HepG2 (cell line): Measurements from ENCODE around the gene APRT. TPM values are rescaled to one million over a fixed set of nuclear protein-coding genes. Genes with fewer than 3 reads are reported as not detected.

ENCODE experiments used
- E2F1 ChIP-seq: sonication (generic); formaldehyde crosslinking; IDR thresholded peaks from 2 replicates; pipeline ENCODE4 v1.5.0; 2020; ENCODE audit warnings: missing genetic modification reagents
- ERF ChIP-seq: IDR thresholded peaks from 2 replicates; pipeline ENCODE4 v1.6.1; 2018; ENCODE audit warnings: missing biosample characterization, missing genetic modification reagents
- ESRRA ChIP-seq: sonication (generic); formaldehyde crosslinking; IDR thresholded peaks from 2 replicates; pipeline ENCODE4 v1.5.1; 2020; ENCODE audit warnings: mild to moderate bottlenecking, low read depth, missing genetic modification reagents
- GABPB1 ChIP-seq: IDR thresholded peaks from 2 replicates; pipeline ENCODE4 v1.6.1; 2016; ENCODE audit warnings: mild to moderate bottlenecking, missing genetic modification reagents, moderate library complexity, missing compliant biosample characterization
- HNRNPH1 ChIP-seq: fragments of 200-400 bp; formaldehyde crosslinking; optimal IDR thresholded peaks from 2 replicates; pipeline ENCODE3; 2017; ENCODE audit warnings: mild to moderate bottlenecking, low read depth, low read length
- ISX ChIP-seq: sonication (generic); formaldehyde crosslinking; conservative IDR thresholded peaks from 2 replicates; pipeline ENCODE4 v1.5.0; 2020; ENCODE audit warnings: missing genetic modification reagents
- KAT8 ChIP-seq: IDR thresholded peaks from 2 replicates; pipeline ENCODE4 v1.6.1; 2016; ENCODE audit warnings: missing genetic modification reagents, missing compliant biosample characterization
- MAFK ChIP-seq, 2 experiments: IDR thresholded peaks in 1 of 2; conservative IDR thresholded peaks in 1 of 2; 2 replicates each; pipeline ENCODE4 v1.6.1; 2011; ENCODE audit warnings: improper control_type of control experiment in 2 of 2, low read length in 2 of 2
- MEIS1 ChIP-seq: sonication (generic); formaldehyde crosslinking; IDR thresholded peaks from 2 replicates; pipeline ENCODE4 v1.9.0; 2021; ENCODE audit warnings: mild to moderate bottlenecking, missing genetic modification reagents, moderate library complexity, borderline replicate concordance
- MTERF4 ChIP-seq: sonication (generic); formaldehyde crosslinking; IDR thresholded peaks from 2 replicates; pipeline ENCODE4 v1.8.0; 2023; ENCODE audit warnings: mild to moderate bottlenecking, missing genetic modification reagents
- NCOA2 ChIP-seq: sonication (generic); formaldehyde crosslinking; IDR thresholded peaks from 2 replicates; pipeline ENCODE4 v1.8.0; 2022; ENCODE audit warnings: inconsistent platforms
- NFE2 ChIP-seq: sonication (generic); formaldehyde crosslinking; IDR thresholded peaks from 2 replicates; pipeline ENCODE4 v1.4.0; 2020; ENCODE audit warnings: missing genetic modification reagents
- PHF21A ChIP-seq: sonication (generic); formaldehyde crosslinking; IDR thresholded peaks from 2 replicates; pipeline ENCODE4 v1.5.0; 2020; ENCODE audit warnings: mild to moderate bottlenecking, missing genetic modification reagents
- PRDM10 ChIP-seq: sonication (generic); formaldehyde crosslinking; IDR thresholded peaks from 2 replicates; pipeline ENCODE4 v1.4.0; 2020; ENCODE audit warnings: low read depth, missing genetic modification reagents
- TBX3 ChIP-seq: fragments of 450-650 bp; IDR thresholded peaks from 2 replicates; pipeline ENCODE4 v1.6.1; 2017; ENCODE audit warnings: antibody characterized with exemption, mild to moderate bottlenecking, inconsistent platforms, borderline replicate concordance
- TEF ChIP-seq: sonication (generic); formaldehyde crosslinking; IDR thresholded peaks from 2 replicates; pipeline ENCODE4 v1.5.0; 2020; ENCODE audit warnings: missing genetic modification reagents
- TRIM24 ChIP-seq: sonication (generic); formaldehyde crosslinking; IDR thresholded peaks from 2 replicates; pipeline ENCODE4 v1.8.0; 2022; ENCODE audit warnings: mild to moderate bottlenecking, missing genetic modification reagents
- ZMYM4 ChIP-seq: sonication (generic); formaldehyde crosslinking; IDR thresholded peaks from 2 replicates; pipeline ENCODE4 v1.8.1; 2023; ENCODE audit warnings: mild to moderate bottlenecking, missing genetic modification reagents
- ZNF33A ChIP-seq: sonication (generic); formaldehyde crosslinking; IDR thresholded peaks from 2 replicates; pipeline ENCODE4 v1.5.1; 2020; ENCODE audit warnings: missing genetic modification reagents, mild to moderate bottlenecking, moderate library complexity, borderline replicate concordance
- ZNF614 ChIP-seq: IDR thresholded peaks from 2 replicates; pipeline ENCODE4 v1.6.1; 2018; ENCODE audit warnings: missing biosample characterization, missing genetic modification reagents, inconsistent platforms, borderline replicate concordance
- ZNF652 ChIP-seq: IDR thresholded peaks from 2 replicates; pipeline ENCODE4 v1.6.1; 2016; ENCODE audit warnings: low read depth, borderline replicate concordance
- polyA plus RNA-seq, 8 experiments: library from polyadenylated mRNA; depleted of rRNA in 3 of 8; stranded (reverse) in 7 of 8; unstranded in 1 of 8; fragments of >200 nt; fragmentation: Illumina TruSeq in 4 of 8; extraction: Trizol in 4 of 8; gene quantifications; 2 replicates each; pipeline versions ENCODE4 v1.2.1 to v1.2.3, GENCODE V29; 2011 to 2016; ENCODE audit warnings: low read depth in 4 of 8, missing spikeins in 1 of 8, mixed read lengths in 1 of 8; ENCODE audit not compliant: insufficient read depth in 1 of 8
- total RNA-seq, 5 experiments: library from RNA; depleted of rRNA; stranded (reverse); fragments of >200 nt; fragmentation: Illumina TruSeq; extraction: Trizol; gene quantifications; 2 replicates each; pipeline ENCODE4 v1.2.3, GENCODE V29; 2016; ENCODE audit warnings: low read depth in 1 of 5

Gene APRT
- total and polyA plus RNA-seq, 2 of the 13 experiments (the other 11 are each of a cell fraction or from before 2014, with no cell fraction given), result 155 to 242 TPM

GRCh38 chr16:88793251-88793954 lies 18.3 kb downstream of the APRT start (continued):
- TF ChIP-seq TEF, result no peak
- TF ChIP-seq MTERF4 (CRISPR knock-in tag), result 0 out of 2 replicates have a peak, but pooled peaks have one; percentile 9
- TF ChIP-seq TBX3, result no peak
- TF ChIP-seq ZNF614 (CRISPR knock-in tag), result no peak
- TF ChIP-seq ZNF33A (CRISPR knock-in tag), result no peak
- peak; percentile 55; the same call in 1 of the 2 replicates for TF ChIP-seq NCOA2 (CRISPR knock-in tag)
- no peak; the same call in 1 of the 2 replicates for TF ChIP-seq ESRRA (CRISPR knock-in tag)
- 0 out of 2 replicates have a peak, but pooled peaks have one; percentile 15 for TF ChIP-seq MEIS1
- no peak for TF ChIP-seq HNRNPH1
- peak; percentile 49; the same call in 1 of the 2 replicates for TF ChIP-seq ERF (CRISPR knock-in tag)
- TF ChIP-seq ZMYM4 (CRISPR knock-in tag), result peak; percentile 54; the same call in 1 of the 2 replicates
- TF ChIP-seq MAFK (conservative IDR thresholded peaks at IDR 0.05 in 1 of 2, IDR thresholded peaks at IDR 0.05 in 1 of 2; ENCODE audit: low read length in 2 of 2), result no peak
- peak; percentile 72; the same call in 1 of the 2 replicates for TF ChIP-seq PHF21A (CRISPR knock-in tag)
- TF ChIP-seq PRDM10 (CRISPR knock-in tag), result peak; percentile 89
- TF ChIP-seq ZNF652 (CRISPR knock-in tag), result no peak
- peak; percentile 22; the same call in 1 of the 2 replicates for TF ChIP-seq GABPB1 (CRISPR knock-in tag)
- no peak for TF ChIP-seq E2F1 (CRISPR knock-in tag)
- TF ChIP-seq NFE2 (CRISPR knock-in tag), result no peak
- no peak for TF ChIP-seq TRIM24 (CRISPR knock-in tag)
- 0 out of 2 replicates have a peak, but pooled peaks have one; percentile 39 for TF ChIP-seq KAT8
- no peak for TF ChIP-seq ISX (CRISPR knock-in tag)
